ENCODE measurements around the gene RPS16.
A peak's percentile ranks its signal among the peaks of the same experiment; 100 is the strongest.

The RPS16 gene

GRCh38 chr19:39448271-39448670 lies 12.5 kb upstream of the RPS16 start:
- no peak for DNase-seq

DNA sequence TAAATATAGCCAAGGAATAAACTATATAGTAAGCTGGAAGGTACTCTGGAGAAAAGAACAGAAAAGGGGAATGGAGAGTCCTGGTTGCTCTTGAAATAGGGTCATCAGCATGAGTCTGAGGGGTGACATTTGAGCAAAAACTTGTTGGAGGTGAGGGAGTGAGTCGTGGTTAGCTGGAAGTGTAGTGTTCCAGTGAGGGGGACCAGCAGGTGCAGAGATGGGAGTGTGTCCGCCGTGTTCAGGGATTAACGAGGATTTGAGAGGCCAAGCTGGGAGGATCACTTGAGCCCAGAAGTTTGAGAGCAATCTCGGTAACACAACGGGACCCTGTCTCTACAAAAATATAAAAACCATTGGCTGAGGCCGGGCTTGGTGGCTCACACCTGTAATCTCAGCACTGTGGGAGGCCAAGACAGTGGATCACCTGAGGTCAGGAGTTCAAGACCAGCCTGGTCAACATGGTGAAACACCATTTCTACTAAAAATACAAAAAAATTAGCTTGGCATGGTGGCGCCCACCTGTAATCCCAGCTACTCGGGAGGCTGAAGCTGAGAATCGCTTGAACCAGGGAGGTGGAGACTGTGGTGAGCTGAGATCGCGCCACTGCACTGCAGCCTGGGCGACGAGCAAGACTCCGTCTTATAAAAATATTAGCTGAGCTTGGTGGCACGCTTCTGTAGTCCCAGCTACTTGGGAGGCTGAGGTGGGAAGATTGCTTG lies 10.8 kb upstream of the RPS16 start:
- no peak for DNase-seq

DNA sequence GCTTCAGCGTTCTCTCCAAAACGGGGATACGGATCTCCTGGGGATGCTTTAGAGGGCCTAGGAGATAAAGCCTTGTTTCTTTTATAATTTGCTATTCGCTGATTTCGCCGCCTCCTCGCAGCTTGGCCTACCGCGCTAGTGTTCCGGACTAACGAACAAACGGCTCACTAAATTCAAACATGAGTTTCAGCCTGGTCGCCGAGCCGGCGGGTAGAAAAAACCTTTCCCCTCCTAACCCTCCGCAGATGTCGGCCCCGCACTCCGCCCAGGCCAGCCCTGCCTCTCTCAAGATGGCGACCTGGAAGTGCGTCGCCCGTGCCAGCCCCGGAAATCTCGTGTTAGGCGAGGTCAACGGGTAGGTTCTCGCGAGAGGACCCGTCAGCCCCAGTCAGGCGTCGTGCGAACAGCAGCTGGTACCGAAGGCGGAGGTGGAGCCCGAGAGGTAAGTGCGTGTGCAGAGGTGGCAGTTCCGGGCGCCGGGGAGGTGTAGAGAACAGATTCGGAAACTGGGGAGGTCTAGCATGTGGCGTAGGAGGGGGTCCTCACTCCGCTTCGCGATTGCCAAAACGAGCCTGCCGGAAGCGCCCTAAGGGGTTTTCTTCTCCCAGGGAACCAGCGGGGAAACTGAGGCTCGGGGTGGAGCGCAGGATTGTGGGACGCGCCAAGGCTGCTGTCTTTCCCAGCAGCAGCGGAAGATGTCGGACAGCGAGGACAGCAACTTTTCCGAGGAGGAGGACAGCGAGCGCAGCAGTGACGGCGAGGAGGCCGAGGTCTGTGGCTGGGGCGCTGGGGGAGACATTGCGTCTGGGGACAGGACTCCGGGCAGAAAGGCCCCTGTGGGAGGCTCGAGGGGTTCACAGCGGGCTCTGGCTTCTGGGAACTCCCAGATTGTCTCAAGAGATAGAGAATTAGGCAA lies 9.7 kb upstream of the RPS16 start, which contains the start of gene SUPT5H:
SUPT5H (plus strand) TSS at position 387 of the 916 bp plus-strand sequence; CDS start at position 696, 309 bp downstream.
- peak; percentile 98 to 99 for DNase-seq

DNA sequence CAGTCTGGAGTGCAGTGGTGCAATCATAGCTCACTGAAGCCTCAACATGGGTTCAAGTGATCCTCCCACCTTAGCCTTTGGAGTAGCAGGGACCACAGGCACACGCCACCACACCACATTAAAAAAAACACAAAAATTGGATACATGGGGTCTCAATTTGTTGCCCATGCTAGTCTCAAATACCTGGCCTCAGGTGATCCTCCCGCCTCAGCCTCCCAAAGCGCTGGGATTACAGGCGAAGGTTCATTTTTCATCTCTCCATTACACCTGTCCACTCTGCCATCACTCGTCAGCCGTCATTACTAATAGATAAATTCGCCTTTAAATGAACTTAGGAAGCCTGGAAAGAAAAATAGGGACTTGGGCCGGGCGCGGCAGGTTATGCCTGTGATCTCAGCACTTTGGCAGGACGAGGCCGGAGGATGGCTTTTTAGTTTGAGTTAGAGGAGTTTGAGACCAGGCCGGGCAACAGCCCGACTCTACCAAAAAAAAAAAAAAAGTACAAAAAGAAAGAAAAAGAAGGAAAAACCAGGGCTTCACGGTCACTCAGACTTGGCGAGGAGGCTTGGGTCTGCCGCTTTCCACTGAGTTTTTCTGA lies 8.9 kb upstream of the RPS16 start:
- no peak for DNase-seq

DNA sequence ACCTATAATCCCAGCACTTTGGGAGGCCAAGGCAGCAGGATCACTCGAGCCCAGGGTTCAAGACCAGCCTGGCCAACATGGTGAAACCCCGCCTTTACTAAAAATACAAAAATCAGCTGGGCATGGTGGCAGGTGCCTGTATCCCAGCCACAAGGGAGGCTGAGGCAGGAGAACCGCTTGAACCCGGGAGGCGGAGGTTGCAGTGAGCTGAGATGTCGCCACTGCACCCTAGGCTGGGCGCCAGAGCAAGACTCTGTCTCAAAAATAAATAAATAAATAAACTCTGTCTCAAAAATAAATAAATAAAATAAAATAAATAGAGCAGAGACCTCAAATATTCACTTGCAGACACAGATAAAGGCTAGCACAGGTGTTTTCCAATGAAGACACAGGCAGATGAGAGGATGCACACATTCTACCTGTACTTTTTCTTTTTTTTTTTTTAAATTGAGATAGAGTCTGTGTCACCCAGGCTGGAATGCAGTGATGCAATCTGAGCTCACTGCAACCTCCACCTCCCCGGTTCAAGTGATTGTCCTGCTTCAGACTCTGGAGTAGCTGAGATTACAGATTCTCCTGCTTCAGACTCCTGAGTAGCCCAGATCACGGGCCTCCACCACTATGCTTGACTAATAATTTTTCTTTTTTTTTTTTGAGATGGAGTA lies 2.7 kb upstream of the RPS16 start:
- no peak for DNase-seq

DNA sequence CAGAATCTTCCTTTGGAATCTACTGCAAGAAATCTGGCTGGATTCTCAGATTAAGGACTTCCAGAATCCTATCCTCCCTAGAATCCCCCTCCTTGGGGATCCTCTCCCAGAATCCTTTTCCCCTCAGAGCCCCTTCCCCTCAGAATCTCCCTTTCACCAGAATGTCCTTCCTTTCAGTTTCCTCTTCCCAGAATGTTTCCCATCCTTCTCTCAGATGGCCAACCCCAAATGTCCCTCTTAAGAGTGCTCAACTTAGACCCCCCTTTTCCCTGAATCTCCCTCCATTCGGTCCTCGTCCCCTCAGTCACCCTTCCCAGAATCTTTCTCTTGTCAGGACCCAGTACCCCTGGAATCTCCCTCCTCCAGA lies 584 bp upstream of the RPS16 start:
- DNase-seq = no peak

DNA sequence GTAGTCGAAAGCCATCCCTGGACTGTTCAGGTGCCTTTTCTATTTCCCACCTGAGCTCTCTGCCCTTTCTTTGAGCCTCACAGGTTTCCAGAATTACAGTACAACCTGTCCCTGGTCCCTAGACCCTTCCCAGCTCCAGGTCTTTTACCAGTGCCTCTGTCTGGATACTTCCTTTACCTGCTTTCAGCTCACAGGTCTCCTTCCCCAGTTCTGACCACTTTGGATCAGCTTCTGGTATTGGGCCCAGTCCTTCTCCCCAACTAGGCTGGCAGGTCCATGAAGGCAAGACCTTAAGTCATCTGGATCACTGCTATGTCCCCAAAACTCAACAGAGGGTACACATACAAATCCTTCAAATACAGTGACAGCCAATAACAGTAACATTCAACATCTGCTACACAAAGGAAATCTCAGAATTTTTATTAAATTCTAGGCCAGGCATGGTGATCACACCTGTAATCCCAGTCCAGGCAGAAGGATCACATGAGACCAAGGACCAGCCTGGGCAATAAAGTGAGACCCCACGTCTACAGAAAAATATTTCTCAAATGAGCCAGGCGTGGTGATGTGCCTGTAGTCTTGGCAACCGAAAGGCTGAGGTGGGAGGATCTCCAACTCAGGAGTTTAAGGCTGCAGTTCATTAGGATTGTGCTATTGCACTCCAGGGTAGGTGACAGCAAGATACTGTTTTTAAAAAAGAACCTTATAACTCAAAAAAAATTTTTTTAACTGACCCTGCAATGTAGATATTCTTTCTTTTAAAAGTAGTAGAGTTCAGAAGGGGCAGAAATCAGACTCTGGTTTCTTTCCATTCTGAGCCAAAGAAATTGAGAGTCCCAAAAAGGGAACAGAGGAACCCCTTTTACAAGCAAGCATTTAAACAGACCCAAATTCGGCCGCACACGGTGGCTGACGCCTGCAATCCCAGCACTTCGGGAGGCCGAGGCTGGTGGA lies 1.3 kb downstream of the RPS16 start:
- DNase-seq = no peak

DNA sequence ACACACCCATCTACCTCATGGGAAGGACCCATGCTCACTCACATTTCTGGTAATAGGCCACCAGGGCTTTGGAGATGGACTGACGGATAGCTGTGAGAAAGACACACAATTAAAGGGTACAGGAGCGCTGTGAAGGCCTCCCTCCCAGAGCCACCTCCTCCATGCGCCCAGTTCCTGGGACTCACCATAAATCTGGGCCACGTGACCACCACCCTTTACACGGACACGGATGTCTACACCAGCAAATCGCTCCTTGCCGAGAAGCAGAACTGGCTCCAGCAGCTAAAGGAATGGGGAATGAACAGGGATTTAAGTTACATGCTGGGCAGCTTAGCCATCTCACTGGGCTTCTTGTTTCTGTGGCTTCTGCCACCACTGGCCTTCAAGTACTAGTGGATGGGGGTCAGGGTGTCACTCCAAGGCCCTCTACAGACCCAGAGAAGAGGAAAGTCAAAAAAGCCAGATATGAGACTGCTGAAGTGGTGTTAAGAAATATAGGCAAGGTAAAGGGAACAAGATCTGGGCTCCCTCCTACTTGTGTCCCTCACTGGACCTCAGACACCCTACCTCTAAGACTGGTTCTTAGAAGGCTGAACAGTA lies 2.2 kb downstream of the RPS16 start:
- DNase-seq = no peak

DNA sequence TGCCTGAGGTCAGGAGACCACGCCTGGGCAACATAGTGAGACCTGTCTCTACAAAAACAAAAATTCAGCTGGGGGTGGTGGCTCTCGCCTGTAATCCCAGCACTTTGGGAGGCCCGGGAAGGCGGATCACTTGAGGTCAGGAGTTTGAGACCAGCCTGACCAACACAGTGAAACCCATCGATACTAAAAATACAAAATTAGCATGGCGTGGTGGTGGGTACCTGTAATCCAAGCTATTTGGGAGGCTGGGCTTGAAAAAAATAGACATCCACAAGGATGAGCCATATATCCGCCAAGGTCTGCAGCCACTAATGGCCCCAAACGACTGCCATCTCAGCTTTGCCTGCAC lies 3.1 kb downstream of the RPS16 start:
- DNase-seq = no peak

DNA sequence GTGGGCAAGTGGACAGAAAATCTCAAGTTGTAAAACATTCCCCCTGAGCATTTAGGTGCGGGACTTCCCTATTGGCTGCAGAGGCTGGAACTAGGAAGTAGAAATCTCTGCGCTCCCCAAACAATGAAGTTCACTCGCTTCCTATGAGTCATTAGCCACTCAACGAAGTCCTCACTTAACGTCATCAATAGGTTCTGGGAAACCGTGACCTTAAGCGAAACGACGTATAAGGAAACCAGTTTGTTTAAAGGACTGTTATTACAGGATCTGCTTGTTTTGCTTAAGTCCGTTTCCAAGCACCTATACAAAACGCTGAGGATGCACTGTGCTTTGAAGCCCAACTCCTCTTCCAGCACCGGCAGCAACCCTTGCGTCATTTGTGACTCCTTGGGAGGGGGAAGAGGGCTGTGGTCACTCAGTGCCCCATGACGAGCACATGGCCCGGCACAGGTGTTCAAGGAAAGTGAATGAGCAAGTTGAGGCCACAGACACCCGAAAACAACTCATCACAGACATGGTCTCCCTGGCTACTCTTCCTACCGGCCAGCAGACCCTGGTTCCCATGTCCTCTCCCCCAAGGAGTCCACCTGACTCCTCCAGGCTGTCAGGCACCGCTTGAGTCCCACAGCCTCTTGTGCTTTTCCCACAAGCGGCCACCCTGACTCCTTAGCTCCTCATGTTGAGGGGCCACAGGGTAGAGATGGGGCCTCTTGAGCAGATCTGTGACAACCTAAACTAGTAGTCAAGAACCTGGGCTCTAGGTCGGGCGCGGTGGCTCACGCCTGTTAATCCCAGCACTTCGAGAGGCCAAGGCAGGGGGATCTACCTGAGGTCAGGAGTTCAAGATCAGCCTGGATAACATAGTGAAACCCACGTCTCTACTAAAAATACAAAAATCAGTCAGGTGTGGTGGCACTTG lies 4.8 kb downstream of the RPS16 start:
- no peak for DNase-seq

DNA sequence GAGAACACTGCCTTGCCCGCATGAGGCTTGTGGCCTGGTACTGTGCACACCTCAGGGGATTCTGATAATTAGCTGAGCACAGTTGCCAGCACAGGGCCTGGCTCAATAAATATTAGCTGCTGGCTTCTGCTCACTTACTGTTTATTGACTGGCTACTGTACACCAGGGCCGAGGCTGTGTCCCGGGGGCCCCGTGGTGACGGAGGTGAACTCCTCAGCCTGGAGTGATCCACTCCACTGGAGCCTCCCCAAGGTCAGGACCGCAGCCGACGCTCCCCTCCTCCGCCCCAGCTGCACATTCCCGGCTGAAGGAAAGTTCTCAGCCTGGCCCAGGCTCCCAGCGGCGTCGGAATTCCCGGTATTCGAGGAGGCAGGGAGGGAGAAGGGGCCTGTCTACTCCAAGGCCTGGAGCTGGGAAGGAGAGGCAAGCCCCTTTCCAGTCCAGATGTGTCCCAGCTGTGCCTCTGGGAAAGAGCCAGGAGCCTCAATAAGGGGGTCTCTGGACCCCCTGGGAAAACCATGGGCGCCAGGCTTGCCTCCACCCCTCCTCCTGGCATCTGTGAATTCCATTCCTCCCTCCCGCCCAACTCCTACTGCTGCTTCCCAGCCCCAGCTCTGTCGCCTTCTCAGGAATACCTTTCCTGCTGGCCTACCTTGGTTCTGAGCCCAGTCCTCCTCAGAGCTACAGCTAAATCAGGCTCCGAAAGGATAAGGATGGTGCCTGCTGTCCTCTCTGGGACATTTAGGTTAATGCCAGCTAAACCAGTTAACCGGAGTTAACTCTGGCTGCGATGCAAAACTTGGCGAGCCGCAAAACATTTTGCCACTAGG lies 7.3 kb downstream of the RPS16 start:
- DNase-seq = no peak

- DNase-seq = no peak
These were observed 8.0 kb downstream of the RPS16 start for GRCh38 chr19:39427707-39428106.

DNA sequence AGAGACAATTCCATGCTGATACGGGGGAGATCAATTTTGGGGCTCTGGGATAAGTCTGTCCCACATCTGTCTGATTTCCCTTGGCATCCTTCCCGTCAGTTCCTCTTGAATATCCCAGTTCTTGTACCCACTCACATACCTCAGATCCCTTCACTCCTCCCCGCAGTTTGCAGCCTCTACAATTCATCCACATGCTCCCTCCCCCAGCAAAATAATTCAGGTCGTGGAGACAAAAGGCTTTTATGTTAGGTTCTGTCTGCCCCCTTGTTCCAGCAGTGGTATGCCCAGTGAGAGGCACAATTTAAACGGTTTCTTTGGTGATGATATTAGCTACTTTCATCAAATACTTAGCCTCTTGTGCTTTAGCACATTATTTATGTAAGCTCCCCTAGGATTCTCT lies 9.6 kb downstream of the RPS16 start:
- no peak for DNase-seq

DNA sequence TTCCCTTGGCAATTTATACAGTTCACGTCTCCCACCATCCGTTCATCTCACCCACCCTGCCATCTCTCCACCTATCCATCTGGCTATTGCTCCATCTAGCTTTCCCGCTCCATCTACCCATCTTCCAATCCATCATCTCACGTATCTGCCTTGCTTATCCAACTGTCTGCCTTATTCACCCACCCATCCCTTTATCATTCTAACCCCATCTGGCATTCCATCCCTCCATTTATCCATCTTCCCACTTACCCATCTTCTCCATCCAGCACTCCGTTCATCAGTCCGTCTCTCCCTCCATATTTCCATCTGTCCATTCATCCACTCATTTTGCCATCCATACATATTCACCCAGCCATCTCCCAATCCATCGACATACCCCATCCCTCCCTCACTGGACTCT lies 10.0 kb downstream of the RPS16 start:
- DNase-seq = no peak

DNA sequence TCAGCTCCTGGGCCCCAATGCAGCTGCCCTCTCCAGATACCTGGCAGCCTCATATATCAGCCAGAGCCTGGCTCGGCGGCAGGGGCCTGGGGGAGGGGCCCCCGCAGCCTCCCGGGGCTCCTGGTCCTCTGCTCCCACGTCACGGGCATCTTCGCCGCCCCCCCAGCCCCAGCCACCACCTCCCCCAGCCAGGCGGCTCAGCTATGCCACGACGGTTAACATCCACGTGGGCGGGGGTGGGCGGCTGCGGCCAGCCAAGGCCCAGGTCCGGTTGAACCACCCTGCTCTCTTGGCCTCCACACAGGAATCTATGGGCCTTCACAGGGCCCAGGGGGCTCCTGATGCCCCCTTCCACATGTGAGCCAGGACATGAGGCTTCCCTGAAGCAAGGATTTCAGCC lies 10.8 kb downstream of the RPS16 start:
- DNase-seq = no peak

- DNase-seq = no peak
These were observed 12.3 kb downstream of the RPS16 start for GRCh38 chr19:39423258-39424086.

DNA sequence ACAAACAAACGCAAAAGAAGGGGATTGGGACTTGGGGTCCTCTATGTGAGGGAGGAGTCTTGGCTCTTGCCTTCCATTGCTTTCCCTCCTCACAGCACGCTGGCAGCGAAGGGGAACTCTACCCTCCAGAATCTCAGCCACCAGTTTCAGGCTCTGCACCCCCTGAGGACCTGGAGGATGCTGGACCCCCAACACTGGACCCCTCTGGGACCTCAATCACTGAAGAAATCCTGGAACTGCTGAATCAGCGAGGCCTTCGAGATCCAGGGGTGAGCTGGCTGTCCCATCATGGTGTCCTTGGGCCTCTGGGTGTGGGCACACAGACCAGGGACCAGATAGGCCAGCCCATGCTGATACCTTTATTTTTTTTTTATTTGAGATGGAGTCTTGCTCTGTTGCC lies 13.7 kb downstream of the RPS16 start:
- DNase-seq = no peak

DNA sequence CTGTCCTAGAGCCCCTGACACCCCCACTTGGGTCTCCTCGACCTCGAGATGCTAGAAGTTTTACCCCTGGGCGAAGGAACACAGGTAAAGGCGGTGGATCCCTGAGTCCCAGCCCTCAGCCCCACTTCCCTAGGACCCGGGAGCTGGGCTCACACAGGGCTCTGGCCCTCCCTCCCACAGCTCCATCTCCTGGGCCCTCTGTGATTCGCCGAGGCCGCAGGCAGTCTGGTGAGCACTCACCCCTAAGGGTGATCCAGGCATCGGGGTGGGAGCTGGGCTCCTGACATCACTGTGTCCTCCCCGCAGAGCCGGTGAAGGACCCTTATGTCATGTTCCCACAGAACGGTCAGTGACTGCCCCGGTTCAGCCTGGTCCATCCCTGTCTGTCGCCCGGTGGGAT lies 15.0 kb downstream of the RPS16 start:
- DNase-seq = no peak

DNA sequence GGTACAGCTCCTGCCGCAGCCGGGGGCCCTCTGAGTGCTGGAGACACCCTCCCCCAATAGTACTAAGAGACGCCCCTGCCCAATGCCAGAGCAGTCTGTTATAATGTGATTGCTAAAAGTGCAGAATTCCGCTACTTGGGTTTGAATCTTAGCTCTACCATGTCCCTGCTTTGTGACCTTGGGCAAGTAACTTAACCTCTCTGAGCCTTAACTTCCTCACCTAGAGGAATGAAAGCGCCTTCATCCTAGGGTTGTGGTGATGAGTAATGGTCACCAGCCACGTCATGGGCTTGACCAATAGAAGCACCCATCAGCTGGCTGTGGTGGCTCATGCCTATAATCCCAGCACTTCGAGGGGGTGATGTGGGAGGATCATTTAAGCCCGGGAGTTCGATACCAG lies 16.7 kb downstream of the RPS16 start:
- DNase-seq = no peak

All from NCI-H446 (cell line).